WERI-Rb-1 (cell line): ENCODE results near the gene TERB1.

Experiments
- DNase-seq: peaks from one replicate; pipeline ENCODE4 v3.0.0-alpha.2; 2020
- H3K27ac ChIP-seq: fragments of 250-450 bp; sonication (Bioruptor Pico); 2 replicates; pipeline ENCODE4 v1.5.1; 2020; ENCODE audit warnings: mild to moderate bottlenecking, moderate library complexity
- H3K27me3 ChIP-seq: fragments of 250-450 bp; sonication (Bioruptor Pico); 2 replicates; pipeline ENCODE4 v1.5.1; 2021; ENCODE audit warnings: mild to moderate bottlenecking, low read depth, moderate library complexity; ENCODE audit not compliant: insufficient read depth, severe bottlenecking
- H3K36me3 ChIP-seq: fragments of 250-450 bp; sonication (Bioruptor Pico); 2 replicates; pipeline ENCODE4 v1.5.1; 2020; ENCODE audit warnings: mild to moderate bottlenecking, moderate library complexity
- H3K4me3 ChIP-seq: 2 replicates; pipeline ENCODE4 v1.5.1; 2011; ENCODE audit warnings: low read depth, mild to moderate bottlenecking, control low read depth, low read length
- H3K9me3 ChIP-seq: fragments of 250-450 bp; sonication (Bioruptor Pico); 2 replicates; pipeline ENCODE4 v1.5.1; 2021; ENCODE audit warnings: mild to moderate bottlenecking, moderate library complexity; ENCODE audit not compliant: severe bottlenecking
- CTCF ChIP-seq: IDR thresholded peaks from 2 replicates; pipeline ENCODE4 v1.5.1; 2011; ENCODE audit warnings: low read depth, mild to moderate bottlenecking, control low read depth, inconsistent platforms, low read length

The TERB1 gene

DNA sequence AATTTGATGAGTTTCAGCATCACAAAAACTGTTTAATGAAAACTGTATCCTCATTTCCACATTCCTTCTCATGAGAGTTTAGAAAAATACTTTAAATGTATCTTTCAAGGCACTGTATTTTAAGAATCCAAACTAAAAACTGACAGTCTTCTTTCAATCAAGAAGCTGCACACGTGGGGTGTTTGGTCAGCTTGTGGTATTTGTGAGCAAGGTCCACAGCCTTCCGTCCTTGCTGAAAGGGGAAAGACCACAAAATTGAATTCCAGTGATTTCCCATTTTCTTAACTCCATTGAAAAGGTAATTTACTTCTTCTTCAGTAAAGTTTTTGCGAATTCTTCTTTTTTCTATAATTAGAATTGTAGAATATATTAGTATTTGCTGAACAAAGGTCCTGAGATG, 46.6 kb downstream of the TERB1 start:
- Histone ChIP-seq H3K4me3 (no peak overlapping the region), H3K36me3 (peaks cover 8% of the 10 kb centered on the region), H3K27ac (no peak overlapping the region), H3K27me3 (no peaks in the 10 kb centered on the region), H3K9me3 (no peaks in the 10 kb centered on the region)
- TF ChIP-seq CTCF: no peak
- no peak for DNase-seq

- no peak for DNase-seq
- peaks cover 14% of the 10 kb centered on the region for H3K36me3 ChIP-seq
- no peak for TF ChIP-seq CTCF
- H3K27me3 ChIP-seq: no peaks in the 10 kb centered on the region
- H3K9me3 ChIP-seq: no peaks in the 10 kb centered on the region
- H3K27ac ChIP-seq: no peak overlapping the region
- no peak overlapping the region for H3K4me3 ChIP-seq
Measured at GRCh38 chr16:66754211-66754610, 47.2 kb downstream of the TERB1 start.

- H3K9me3 ChIP-seq: no peaks in the 10 kb centered on the region
- DNase-seq: no peak
- H3K4me3 ChIP-seq: no peak overlapping the region
- H3K27me3 ChIP-seq: no peaks in the 10 kb centered on the region
- no peak overlapping the region for H3K27ac ChIP-seq
- no peak for TF ChIP-seq CTCF
- peaks cover 24% of the 10 kb centered on the region for H3K36me3 ChIP-seq
Measured at GRCh38 chr16:66752958-66753357, 48.4 kb downstream of the TERB1 start.

DNA sequence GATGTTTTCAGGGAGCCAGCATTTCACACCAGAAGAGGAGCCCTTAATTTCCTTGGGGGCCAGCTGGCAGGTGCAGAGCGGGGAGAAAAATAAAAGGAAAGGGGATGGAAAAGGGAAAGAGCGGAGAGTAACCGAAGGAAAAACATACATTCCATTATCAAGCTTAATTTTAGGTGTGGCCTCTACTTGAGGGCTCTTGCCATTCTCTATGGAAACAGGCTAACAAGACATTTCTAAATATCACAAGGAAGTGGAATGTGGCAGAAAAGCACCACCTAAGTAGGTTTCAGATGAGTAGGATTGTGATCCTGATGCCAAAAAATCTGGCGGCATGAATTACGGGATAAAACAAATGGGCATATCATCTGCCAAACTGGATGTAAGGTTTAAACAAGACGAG, 49.0 kb downstream of the TERB1 start:
- TF ChIP-seq CTCF: no peak
- no peak overlapping the region for H3K27ac ChIP-seq
- H3K27me3 ChIP-seq: no peaks in the 10 kb centered on the region
- no peak for DNase-seq
- no peaks in the 10 kb centered on the region for H3K9me3 ChIP-seq
- peaks cover 30% of the 10 kb centered on the region for H3K36me3 ChIP-seq
- no peak overlapping the region for H3K4me3 ChIP-seq

DNA sequence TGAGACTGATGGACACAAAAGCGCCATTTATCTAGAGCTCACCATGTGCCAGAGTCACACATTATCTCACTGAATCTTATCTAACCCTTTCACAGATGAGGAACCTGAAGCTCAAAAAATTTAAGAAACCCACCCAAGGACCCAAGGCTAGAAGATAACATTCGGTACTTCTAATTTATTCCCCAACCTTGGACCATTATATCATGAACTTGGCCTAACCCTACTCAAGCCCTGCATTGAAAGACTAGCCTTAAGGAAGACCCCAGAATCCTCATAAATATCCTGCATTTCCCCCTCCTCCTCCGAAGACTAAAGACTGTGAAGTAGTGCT, 49.4 kb downstream of the TERB1 start:
- H3K4me3 ChIP-seq: peak overlapping the region; percentile 96
- peak overlapping the region; percentile 97; the same call in 1 of the 2 replicates for H3K27ac ChIP-seq
- no peaks in the 10 kb centered on the region for H3K27me3 ChIP-seq
- H3K36me3 ChIP-seq: peaks cover 34% of the 10 kb centered on the region
- DNase-seq: no peak
- no peaks in the 10 kb centered on the region for H3K9me3 ChIP-seq
- no peak for TF ChIP-seq CTCF

GRCh38 chr16:66751303-66751991, 49.9 kb downstream of the TERB1 start, which contains the start of gene DYNC1LI2:
TSS of gene DYNC1LI2 (minus strand) at chr16:66751609. CDS start at chr16:66751591, 18 bp downstream.
- TF ChIP-seq CTCF: peak; percentile 85
- peak within 1 kb of the TSS; percentile 96 for H3K4me3 ChIP-seq
- no peaks in the 10 kb centered on the region for H3K9me3 ChIP-seq
- H3K27me3 ChIP-seq: no peaks in the 10 kb centered on the region
- peak; percentile 79 for DNase-seq
- H3K27ac ChIP-seq: peak within 1 kb of the TSS; percentile 97
- peaks cover 39% of the 10 kb centered on the region for H3K36me3 ChIP-seq
